Tongue (tissue), 2 donors: ENCODE results near the gene BATF. TPM values are rescaled to one million over a fixed set of nuclear protein-coding genes. Genes with fewer than 3 reads are reported as not detected.

Source experiments
- DNase-seq: peaks from one replicate; pipeline ENCODE4 v3.0.0-alpha.2; 2015
- total RNA-seq: library from RNA; depleted of rRNA; stranded (reverse); fragments of >200 nt; gene quantifications from one replicate; pipeline ENCODE4 v1.2.3, GENCODE V29; 2014

BATF gene
- total RNA-seq, 1 donor from 2014 or later: not detected

DNA sequence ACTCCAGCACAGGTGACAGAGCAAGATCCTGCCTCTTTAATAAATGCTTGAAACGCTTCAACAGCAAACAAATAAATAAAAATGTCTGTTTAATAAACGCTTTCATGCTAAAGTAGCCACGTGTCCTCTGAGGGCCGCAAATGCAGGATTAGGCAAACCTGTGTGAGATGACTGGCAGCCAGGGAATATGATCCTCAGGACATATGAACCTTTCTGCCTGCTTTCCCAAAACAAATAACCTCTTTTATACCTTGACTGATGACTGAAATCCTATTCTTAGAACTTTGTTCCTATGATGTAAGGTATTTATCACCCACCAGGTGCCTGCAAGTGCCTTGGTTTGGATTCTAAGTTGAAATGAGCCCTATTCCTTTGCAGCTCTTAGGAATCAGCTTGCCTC is 41.7 kb downstream of the BATF start:
- DNase-seq: no peak

DNA sequence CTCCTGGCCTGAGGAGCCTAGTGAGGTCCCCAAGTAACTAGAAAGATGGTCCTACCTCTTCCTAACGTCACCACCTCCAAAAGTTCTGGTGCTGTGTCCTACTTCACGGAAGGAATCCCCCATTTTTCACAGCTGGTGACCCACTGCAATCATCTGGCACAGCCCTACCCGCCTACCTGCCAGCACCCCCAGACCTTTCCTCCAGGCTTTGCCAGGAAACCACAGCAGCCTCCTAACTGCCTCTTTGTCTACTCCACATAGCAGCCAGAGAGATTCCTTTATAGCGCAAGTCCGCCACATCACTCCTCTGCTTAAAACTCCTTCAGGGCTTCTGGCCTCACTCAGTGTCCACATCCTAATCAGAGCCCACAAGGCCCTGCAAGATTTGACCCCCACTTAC is 42.8 kb downstream of the BATF start:
- DNase-seq: no peak

DNA sequence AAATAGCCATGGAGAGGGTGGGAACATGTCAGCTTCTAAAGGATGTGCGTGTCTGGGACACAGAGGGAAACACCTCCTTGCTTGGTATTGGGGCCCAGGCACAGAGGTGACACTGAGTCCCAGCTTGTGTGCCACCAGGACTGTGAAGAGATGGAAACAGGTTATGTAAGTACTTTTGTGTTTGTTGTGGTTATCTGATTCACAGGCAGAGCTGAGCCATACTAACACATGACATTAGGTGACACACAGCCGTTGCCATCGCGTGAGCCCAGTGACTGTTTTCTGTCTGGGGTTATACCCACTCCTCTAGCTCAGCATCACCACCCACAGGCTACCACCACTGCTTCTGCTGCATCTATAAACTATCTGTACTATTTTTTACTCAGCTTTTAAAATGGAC is 44.1 kb downstream of the BATF start:
- DNase-seq: no peak

DNA sequence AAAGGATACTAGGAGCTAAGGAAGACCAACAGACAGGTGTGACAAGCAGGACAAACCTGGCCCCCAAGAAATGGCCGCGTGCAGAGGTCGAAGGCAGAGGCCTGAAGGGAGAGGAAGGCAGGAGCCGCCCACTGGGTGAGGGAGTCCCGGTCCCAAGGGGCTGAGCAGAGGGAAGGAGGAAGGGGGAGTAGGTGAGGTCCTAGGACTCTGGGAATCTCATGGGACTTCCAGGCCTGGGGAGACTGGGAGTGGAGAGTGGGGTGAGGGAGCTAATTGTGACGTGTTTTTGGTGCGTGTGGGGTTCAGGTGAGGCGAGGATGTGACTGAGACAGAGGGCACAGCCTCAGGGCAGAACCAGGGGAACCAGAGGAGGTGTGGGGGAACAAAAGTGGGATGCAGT is 44.5 kb downstream of the BATF start:
- no peak for DNase-seq

GRCh38 chr14:75568140-75568539 is 45.9 kb downstream of the BATF start:
- no peak for DNase-seq

DNA sequence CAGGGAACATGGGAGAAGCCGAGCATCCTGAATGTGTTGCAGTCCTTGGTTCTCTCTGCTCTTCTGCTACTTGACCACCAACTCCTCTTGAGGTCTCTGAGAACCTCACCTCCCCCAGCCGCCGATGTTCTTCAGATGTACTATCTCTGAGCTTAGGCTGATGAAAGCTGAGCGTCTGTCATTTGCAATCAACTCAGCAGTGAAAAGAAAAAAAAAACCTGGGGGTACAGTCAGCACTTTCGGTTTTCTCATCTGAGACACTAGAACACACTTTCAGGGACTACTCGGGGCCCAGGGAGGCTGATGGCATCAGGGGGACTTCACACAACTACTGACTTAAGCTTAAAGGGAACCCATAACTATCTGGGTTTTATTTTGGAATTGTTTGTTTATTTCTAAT is 46.5 kb downstream of the BATF start:
- no peak for DNase-seq

DNA sequence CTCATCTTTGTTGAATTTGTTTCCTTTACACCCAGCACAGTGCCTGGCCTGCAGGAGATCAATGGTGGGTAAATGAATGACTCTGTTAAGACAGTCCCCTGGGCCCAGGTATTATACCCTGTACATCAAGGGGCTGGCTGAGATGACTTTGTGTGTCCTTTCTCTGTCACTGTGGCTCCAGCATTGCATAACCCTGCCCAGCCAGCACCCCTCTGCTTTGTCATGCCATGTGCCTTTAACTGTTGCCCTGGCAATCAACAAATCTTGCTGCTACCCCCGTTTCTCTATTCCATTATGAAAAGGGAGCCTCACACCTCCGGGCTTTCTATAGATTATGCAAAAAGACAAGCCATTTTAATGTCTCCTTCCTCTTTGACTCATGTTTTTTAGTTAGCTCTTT is 48.5 kb downstream of the BATF start:
- no peak for DNase-seq

- DNase-seq: no peak
Measured at GRCh38 chr14:75572104-75572503, 49.8 kb downstream of the BATF start.

GRCh38 chr14:75577090-75577489 is 54.8 kb downstream of the BATF start:
- DNase-seq: no peak

DNA sequence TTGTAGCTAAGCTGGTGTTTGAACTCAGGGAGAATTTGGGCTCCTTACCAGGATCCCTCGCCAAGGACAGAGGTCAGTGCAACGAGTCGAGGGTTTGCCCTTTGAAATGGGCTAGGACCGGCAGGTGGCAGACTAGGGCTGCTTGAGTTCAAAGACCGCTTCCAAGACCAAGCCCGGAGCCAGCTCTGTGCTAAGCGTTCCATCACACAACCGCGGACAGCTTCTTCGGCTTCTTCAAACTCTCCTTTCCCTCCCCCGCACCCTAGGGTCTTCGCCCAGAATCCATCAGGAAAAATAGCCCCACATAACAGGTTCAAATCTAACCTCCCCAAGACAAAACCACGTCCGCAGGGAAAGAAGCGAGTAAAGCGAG is 55.4 kb downstream of the BATF start:
- peak; percentile 89 for DNase-seq

DNA sequence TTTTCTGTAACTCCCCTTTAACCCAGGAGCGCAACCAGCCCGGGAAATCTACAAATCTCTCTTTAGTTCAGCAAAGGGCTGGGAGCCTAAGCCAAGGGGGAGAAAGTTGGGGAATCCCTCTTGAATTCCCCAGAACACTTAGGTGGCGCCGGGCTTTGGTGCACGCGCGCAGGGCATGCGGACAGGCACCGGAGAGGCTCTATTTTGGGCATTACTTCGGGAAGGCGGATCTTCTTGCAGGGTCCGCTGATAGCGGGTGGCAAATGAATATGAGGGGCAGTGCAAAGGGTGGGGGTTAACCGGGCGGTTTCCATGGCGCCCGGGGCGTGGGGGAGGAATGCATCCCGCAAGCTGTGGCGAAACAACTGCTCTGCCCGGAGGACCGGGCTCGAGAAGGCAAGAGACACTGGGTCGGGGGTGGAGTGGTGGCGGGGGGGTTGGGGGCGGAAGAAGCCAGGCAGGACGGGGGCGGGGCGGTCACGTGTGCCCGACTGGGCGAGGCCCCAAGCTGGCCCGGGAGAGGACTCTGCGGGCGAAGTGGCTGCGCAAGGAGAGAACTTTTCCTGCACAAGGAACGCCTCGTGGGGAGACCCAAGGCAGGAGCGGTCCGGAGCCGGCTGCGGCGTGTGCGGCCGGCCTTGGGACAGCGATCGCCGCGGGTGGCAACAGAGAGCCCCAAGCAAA is 56.0 kb downstream of the BATF start, which contains the start of gene FLVCR2:
Gene FLVCR2 (plus strand): TSS at position 519 of the 684 bp plus-strand sequence. CDS start 353 bp downstream, outside the sequence.
- DNase-seq: peak; percentile 84

DNA sequence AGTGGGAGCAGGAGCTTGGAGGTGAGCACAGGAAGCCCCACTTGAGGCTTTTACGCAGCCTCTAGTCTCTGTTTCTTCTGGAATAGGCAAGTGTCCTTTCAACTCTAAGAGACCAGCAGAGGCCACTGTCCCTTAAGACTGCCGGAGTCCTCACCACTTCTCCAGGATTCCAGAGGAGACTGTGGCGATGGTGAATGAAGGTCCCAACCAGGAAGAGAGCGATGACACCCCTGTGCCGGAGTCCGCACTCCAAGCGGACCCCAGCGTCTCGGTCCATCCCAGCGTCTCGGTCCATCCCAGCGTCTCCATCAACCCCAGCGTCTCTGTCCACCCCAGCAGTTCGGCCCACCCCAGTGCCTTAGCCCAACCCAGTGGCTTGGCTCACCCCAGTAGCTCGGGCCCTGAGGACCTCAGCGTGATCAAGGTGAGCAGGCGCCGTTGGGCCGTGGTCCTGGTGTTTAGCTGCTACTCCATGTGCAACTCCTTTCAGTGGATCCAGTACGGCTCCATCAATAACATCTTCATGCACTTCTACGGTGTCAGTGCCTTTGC is 56.6 kb downstream of the BATF start:
- DNase-seq: peak; percentile 58

- no peak for DNase-seq
Measured at GRCh38 chr14:75579338-75579864, 57.1 kb downstream of the BATF start.

DNA sequence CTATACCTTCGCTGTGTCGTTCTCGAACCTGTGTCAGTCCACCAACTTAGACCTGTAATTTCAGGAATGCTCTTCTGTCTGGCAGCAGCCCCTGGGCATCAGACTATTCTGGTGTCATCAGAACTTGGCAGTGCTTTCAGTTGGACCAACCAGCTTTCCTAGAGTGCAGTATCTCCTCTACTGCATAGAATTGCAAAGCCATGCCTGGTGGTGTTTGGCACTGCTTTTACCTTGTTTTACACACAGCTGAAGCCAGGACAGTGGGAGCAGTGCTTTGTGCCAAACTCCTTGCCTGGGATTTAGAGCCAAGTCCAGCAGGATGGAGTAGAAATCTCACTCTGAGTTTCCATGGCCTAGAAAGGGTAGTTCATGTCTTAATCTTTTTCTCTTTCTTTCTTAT is 57.6 kb downstream of the BATF start:
- DNase-seq: peak; percentile 17

- no peak for DNase-seq
Measured at GRCh38 chr14:75587388-75587787, 65.1 kb downstream of the BATF start.

GRCh38 chr14:75589931-75590330 is 67.7 kb downstream of the BATF start:
- DNase-seq: no peak

- DNase-seq: no peak
Measured at GRCh38 chr14:75591331-75591946, 69.2 kb downstream of the BATF start.

DNA sequence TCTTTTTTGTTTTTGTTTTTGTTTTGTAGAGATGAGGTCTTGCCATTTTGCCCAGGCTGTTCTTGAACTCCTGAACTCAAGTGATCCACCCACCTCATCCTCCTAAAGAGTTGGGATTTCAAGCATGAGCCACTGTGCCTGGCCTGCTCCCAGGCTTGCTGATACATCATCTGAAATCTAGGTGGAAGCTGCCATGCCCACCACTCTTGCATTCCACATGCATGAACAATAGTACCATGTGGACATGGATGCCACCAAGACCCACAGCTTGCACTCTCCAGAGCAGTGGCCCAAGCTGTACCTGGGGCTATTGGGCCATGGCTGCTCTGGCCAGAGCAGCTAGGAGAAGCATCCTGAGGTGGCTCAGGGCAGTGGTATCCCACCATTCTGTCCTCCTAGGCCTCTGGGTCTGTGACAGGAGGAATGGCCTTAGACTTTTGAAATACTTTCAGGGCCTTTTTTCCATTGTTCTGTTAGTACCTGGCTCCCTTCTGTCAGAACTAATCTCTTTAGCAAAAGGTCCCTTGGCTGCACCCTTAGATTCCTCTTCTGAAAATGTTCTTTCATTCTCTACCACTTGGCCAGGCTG is 69.8 kb downstream of the BATF start:
- DNase-seq: no peak

GRCh38 chr14:75595226-75595625 is 73.0 kb downstream of the BATF start:
- DNase-seq: no peak
